H9 (cell line): ENCODE measurements around the gene CNOT4. TPM values are rescaled to one million over a fixed set of nuclear protein-coding genes. Genes with fewer than 3 reads are reported as not detected.

Experiments
- DNase-seq: peaks from one replicate; pipeline ENCODE4 v3.0.0-alpha.2; 2017
- H2AFZ ChIP-seq: one replicate; pipeline ENCODE4 v1.6.1; 2013; ENCODE audit warnings: mild to moderate bottlenecking, low read length, control low read depth, moderate library complexity
- H2AK5ac ChIP-seq: 2 replicates; pipeline ENCODE4 v1.6.1; 2013; ENCODE audit warnings: low read length, control low read depth, mixed read lengths; ENCODE audit not compliant: insufficient read length
- H2BK120ac ChIP-seq: one replicate; pipeline ENCODE4 v1.6.1; 2013; ENCODE audit warnings: low read depth, mild to moderate bottlenecking, low read length, control low read depth, inconsistent platforms; ENCODE audit not compliant: poor library complexity, severe bottlenecking
- H2BK12ac ChIP-seq: 2 replicates; pipeline ENCODE4 v1.6.1; 2013; ENCODE audit warnings: low read length, control low read depth, mixed read lengths, low read depth; ENCODE audit not compliant: insufficient read length
- H2BK15ac ChIP-seq: 2 replicates; pipeline ENCODE4 v1.6.1; 2013; ENCODE audit warnings: low read depth, low read length, control low read depth
- H2BK20ac ChIP-seq: one replicate; pipeline ENCODE4 v1.6.1; 2013; ENCODE audit warnings: low read depth, mild to moderate bottlenecking, low read length, control low read depth, inconsistent platforms; ENCODE audit not compliant: poor library complexity, severe bottlenecking
- H2BK5ac ChIP-seq: 2 replicates; pipeline ENCODE4 v1.6.1; 2013; ENCODE audit warnings: low read length, control low read depth, mixed read lengths; ENCODE audit not compliant: insufficient read length
- H3K14ac ChIP-seq: 2 replicates; pipeline ENCODE4 v1.6.1; 2013; ENCODE audit warnings: low read length, control low read depth; ENCODE audit not compliant: insufficient read depth
- H3K18ac ChIP-seq: 2 replicates; pipeline ENCODE4 v1.6.1; 2013; ENCODE audit warnings: low read depth, mild to moderate bottlenecking, mixed read lengths, low read length, control low read depth; ENCODE audit not compliant: insufficient read length
- H3K23ac ChIP-seq: 2 replicates; pipeline ENCODE4 v1.6.1; 2013; ENCODE audit warnings: low read length, control low read depth, mixed read lengths, low read depth; ENCODE audit not compliant: insufficient read length
- H3K23me2 ChIP-seq: 2 replicates; pipeline ENCODE4 v1.6.1; 2013; ENCODE audit warnings: low read depth, mild to moderate bottlenecking, mixed read lengths, low read length, control low read depth; ENCODE audit not compliant: insufficient read length, poor library complexity, severe bottlenecking
- H3K27ac ChIP-seq: 2 replicates; pipeline ENCODE4 v1.5.1; 2013; ENCODE audit warnings: low read length, control low read depth, mixed read lengths, low read depth; ENCODE audit not compliant: insufficient read length
- H3K27me3 ChIP-seq: 2 replicates; pipeline ENCODE4 v1.6.1; 2013; ENCODE audit warnings: low read length, control low read depth, inconsistent platforms; ENCODE audit not compliant: insufficient read depth
- H3K4ac ChIP-seq: 2 replicates; pipeline ENCODE4 v1.6.1; 2013; ENCODE audit warnings: low read depth, mild to moderate bottlenecking, control low read depth, inconsistent platforms, low read length, moderate library complexity
- H3K4me1 ChIP-seq: 2 replicates; pipeline ENCODE4 v1.6.1; 2013; ENCODE audit warnings: low read length, control low read depth, inconsistent platforms; ENCODE audit not compliant: insufficient read depth
- H3K4me2 ChIP-seq: 2 replicates; pipeline ENCODE4 v1.6.1; 2013; ENCODE audit warnings: low read length, control low read depth, mixed read lengths; ENCODE audit not compliant: insufficient read length, insufficient read depth
- H3K56ac ChIP-seq: 2 replicates; pipeline ENCODE4 v1.6.1; 2013; ENCODE audit warnings: low read depth, mild to moderate bottlenecking, mixed read lengths, low read length, control low read depth; ENCODE audit not compliant: insufficient read length
- H3K79me1 ChIP-seq: 2 replicates; pipeline ENCODE4 v1.6.1; 2013; ENCODE audit warnings: low read depth, mild to moderate bottlenecking, moderate library complexity, low read length, control low read depth, inconsistent platforms; ENCODE audit not compliant: insufficient read depth, poor library complexity, severe bottlenecking
- H3K79me2 ChIP-seq: 2 replicates; pipeline ENCODE4 v1.6.1; 2013; ENCODE audit warnings: low read length, control low read depth, inconsistent platforms; ENCODE audit not compliant: insufficient read depth
- H3K9ac ChIP-seq: 2 replicates; pipeline ENCODE4 v1.6.1; 2013; ENCODE audit warnings: low read length, control low read depth, mixed read lengths; ENCODE audit not compliant: insufficient read length; ENCODE audit errors: extremely low read depth
- H3K9me3 ChIP-seq: one replicate; pipeline ENCODE4 v1.6.1; 2013; ENCODE audit warnings: low read depth, low read length, inconsistent platforms; ENCODE audit not compliant: control insufficient read depth
- H3T11ph ChIP-seq: one replicate; pipeline ENCODE4 v1.6.1; 2013; ENCODE audit warnings: mild to moderate bottlenecking, low read length, control low read depth, inconsistent platforms
- H4K20me1 ChIP-seq: one replicate; pipeline ENCODE4 v1.6.1; 2013; ENCODE audit not compliant: control insufficient read depth, insufficient read length, insufficient read depth
- H4K5ac ChIP-seq: 2 replicates; pipeline ENCODE4 v1.6.1; 2013; ENCODE audit warnings: low read depth, mild to moderate bottlenecking, mixed read lengths, low read length, control low read depth; ENCODE audit not compliant: insufficient read length
- H4K8ac ChIP-seq: replicated peaks from 2 replicates; pipeline ENCODE4 v1.6.1; 2013; ENCODE audit warnings: low read length, control low read depth, mixed read lengths, low read depth; ENCODE audit not compliant: insufficient read length
- H4K91ac ChIP-seq: 2 replicates; pipeline ENCODE4 v1.6.1; 2013; ENCODE audit warnings: low read depth, mild to moderate bottlenecking, moderate library complexity, mixed read lengths, low read length, control low read depth; ENCODE audit not compliant: insufficient read length
- H3K27ac Mint-ChIP-seq, 3 experiments: 2 replicates in 2 of 3; 3 replicates in 1 of 3; pipeline ENCODE4 v1.8.0; 2020 to 2021; ENCODE audit warnings: mixed read lengths in 3 of 3, mild to moderate bottlenecking in 1 of 3, moderate library complexity in 1 of 3
- H3K27me3 Mint-ChIP-seq: 2 replicates; pipeline ENCODE4 v1.8.0; 2021; ENCODE audit warnings: low read depth, mild to moderate bottlenecking, moderate library complexity, mixed read lengths
- H3K36me3 Mint-ChIP-seq, 3 experiments: 2 replicates in 2 of 3; 3 replicates in 1 of 3; pipeline ENCODE4 v1.8.0; 2020 to 2021; ENCODE audit warnings: low read depth in 3 of 3, mixed read lengths in 3 of 3; ENCODE audit not compliant: insufficient read depth in 1 of 3
- H3K4me1 Mint-ChIP-seq, 2 experiments: 2 replicates each; pipeline ENCODE4 v1.8.0; 2020; ENCODE audit warnings: mixed read lengths in 2 of 2
- H3K4me3 Mint-ChIP-seq, 2 experiments: 2 replicates in 1 of 2; 3 replicates in 1 of 2; pipeline ENCODE4 v1.8.0; 2020 to 2021; ENCODE audit warnings: mild to moderate bottlenecking in 2 of 2, mixed read lengths in 2 of 2, moderate library complexity in 1 of 2
- H3K9me3 Mint-ChIP-seq, 2 experiments: 2 replicates in 1 of 2; 3 replicates in 1 of 2; pipeline ENCODE4 v1.8.0; 2020; ENCODE audit warnings: mild to moderate bottlenecking in 2 of 2, mixed read lengths in 2 of 2, moderate library complexity in 1 of 2
- CTCF ChIP-seq: fragments of 200-600 bp; sonication (generic); conservative IDR thresholded peaks from 3 replicates; pipeline ENCODE4 v1.8.0; 2021; ENCODE audit warnings: antibody characterized with exemption, mild to moderate bottlenecking
- WGBS: extraction: QIAGEN DNeasy Blood & Tissue Kit; methylation state at CpG from one replicate; pipeline ENCODE4 v1.1.7; 2013; ENCODE audit warnings: missing lambda C conversion rate, low lambda C conversion rate, mixed read lengths; ENCODE audit not compliant: insufficient read length; ENCODE audit errors: extremely low coverage; 5-methylcytosine and 5-hydroxymethylcytosine counted together
- total RNA-seq: library from RNA; stranded (reverse); gene quantifications from 2 replicates; pipeline ENCODE4 v1.2.1, GENCODE V29; 2021

Gene CNOT4
- total RNA-seq, 1 experiment from 2014 or later = 27.4 TPM

DNA sequence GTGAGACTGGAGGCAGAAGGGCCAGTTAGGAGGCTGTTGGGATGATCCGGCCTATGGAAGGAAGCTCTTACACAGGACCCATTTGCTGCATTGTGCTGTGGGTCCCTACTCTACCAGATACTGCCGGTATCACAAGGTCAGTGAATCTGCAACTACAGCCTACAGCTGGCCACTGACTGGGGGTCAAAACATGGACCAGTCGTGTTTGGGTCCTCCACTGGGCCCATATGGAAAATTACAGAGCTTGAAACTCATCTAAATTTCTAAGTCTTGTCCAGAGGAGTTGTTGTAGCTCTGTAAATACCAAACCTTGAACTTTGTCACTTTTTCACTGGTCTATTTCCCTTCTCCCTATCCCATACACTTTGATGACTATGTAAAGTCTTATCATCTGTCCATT, 42.2 kb upstream of the CNOT4 start:
- Histone ChIP-seq H3K56ac (no peak overlapping the region), H3K23me2 (no peaks in the 10 kb centered on the region), H4K20me1 (no peaks in the 10 kb centered on the region), H2AFZ (no peak overlapping the region), H3K79me1 (no peaks in the 10 kb centered on the region), H3K79me2 (no peaks in the 10 kb centered on the region), H2AK5ac (no peak overlapping the region), H2BK120ac (no peak overlapping the region), H3K23ac (no peak overlapping the region), H3K9ac (no peak overlapping the region), H3K4me1 (no peaks in the 10 kb centered on the region), H3T11ph (no peak overlapping the region), H3K4me2 (no peak overlapping the region), H3K18ac (no peak overlapping the region), H3K27me3 (no peaks in the 10 kb centered on the region), H3K4ac (no peak overlapping the region), H4K8ac (no peak overlapping the region), H2BK5ac (no peak overlapping the region), H2BK12ac (no peak overlapping the region), H2BK20ac (no peak overlapping the region), H3K27ac (no peak overlapping the region), H2BK15ac (no peak overlapping the region), H3K9me3 (no peaks in the 10 kb centered on the region), H4K91ac (no peak overlapping the region), H4K5ac (no peak overlapping the region), H3K14ac (no peak overlapping the region)
- Mint-ChIP-seq H3K27me3 (peaks cover 3% of the 10 kb centered on the region), H3K9me3 (no peaks in the 10 kb centered on the region), H3K4me1 (no peaks in the 10 kb centered on the region), H3K36me3 (no peaks in the 10 kb centered on the region), H3K4me3 (no peak overlapping the region), H3K27ac (no peak overlapping the region)
- no peak for DNase-seq
- no peak for TF ChIP-seq CTCF
- WGBS = no CpG with 5 or more reads among the region's 3 CpGs
